ENCODE data around the gene FKBP15.
"Not testable (repeated sequence)": the region's sequence is repeated elsewhere in the genome, so short reads cannot be mapped to it uniquely, and the experiment has no call there.

Gene FKBP15

GRCh38 chr9:113149561-113149960 is 71.5 kb downstream of the FKBP15 start:
- DNase-seq (ENCODE audit: low spot score), result not testable (repeated sequence)

DNA sequence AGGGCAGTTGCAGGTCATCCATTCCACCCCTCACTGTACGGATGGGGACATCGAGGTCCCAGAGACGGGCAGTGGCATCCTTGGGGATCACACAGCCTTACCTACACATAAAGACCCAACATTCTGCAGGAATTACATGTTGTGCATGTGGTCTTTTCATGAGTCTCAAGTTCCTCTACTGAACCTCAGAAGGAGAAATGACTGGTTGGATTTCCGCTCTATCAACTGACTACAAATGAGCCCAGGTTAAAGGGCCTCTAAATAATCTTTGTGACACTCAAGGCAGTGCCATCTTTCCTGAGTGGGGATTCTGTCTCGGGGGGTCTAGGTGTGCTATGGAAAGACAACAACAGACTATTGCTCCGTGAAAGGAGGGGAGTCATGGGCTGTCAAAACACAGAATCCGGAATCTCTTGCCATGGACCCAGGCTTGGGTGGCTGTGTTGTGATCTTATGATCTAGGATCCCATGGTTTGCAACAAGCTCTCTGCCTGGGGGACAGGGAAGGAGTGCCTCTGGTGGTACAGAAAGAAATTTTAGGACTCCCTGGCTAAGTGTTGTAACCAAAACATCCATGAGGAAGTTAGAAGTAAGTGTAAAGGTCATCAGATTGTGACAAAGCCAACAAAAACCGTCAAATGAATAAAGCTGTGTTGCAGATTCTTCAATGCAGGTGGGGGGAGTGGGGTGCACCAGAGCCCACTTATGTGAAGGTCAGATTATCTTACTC is 72.1 kb downstream of the FKBP15 start:
- DNase-seq (ENCODE audit: low spot score), result no peak

GRCh38 chr9:113148372-113148705 is 72.7 kb downstream of the FKBP15 start:
- no peak for DNase-seq (ENCODE audit: low spot score)

DNA sequence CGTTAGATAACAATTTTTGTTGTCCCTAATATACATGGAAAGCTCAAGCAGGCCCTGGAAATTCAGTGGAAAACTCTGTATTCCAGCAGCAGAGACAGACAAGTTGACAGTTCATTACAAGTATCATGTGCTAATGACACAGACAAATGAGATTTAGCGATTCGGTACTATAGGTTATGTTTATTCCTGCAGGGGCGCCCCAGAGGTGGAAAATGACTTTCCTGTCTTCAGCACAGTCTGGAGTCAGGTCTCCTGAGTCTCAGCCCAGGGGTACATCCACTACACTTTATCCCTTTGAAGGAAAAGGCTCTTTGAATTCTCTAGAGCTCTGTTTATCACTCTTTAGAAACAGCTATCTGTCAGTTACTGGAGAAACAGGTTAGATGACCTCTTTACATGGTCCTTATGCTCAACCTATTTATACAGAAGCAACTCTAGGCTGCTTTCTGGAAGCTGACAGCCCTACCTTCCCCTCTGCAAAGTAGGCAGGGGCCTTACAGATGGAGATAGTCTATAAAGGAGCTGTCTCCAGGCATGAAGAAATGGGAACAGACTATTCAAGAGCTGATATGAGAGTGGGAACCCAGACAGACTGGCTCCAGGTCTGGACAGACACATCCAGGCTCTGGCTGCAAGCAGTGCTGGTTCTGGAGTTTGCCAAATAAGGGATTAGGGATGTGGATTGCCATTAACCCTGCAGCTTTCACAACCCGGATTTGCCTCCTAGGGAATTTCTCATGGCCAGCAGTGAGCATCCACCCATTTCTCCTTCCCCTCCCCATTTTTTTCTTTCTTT is 77.4 kb downstream of the FKBP15 start:
- no peak for DNase-seq (ENCODE audit: low spot score)

GRCh38 chr9:113140896-113141295 is 80.2 kb downstream of the FKBP15 start:
- DNase-seq (ENCODE audit: low spot score), result not testable (repeated sequence)

- no peak for DNase-seq (ENCODE audit: low spot score)
Observed at GRCh38 chr9:113139953-113140352, 81.1 kb downstream of the FKBP15 start.

- DNase-seq (ENCODE audit: low spot score), result no peak
Observed at GRCh38 chr9:113139225-113139829, 81.8 kb downstream of the FKBP15 start.

DNA sequence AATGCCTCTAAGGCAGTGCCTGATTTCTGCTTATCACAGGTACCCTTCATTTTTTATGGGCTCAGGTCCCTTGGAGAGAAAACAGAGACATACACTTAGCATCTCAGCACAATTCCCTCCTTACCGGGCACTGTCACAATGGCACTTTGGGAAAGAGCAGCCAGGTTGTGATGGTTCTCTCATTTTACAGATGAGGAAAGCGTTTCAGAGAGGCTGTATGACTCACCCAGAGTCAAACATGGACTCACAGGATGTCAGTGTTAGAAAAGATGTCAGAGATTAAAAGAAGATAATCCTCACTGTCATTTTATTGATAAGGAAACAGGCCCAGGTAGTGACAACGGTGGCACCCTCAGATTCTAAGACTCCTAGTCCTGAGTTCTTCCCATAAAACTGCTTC is 82.3 kb downstream of the FKBP15 start:
- no peak for DNase-seq (ENCODE audit: low spot score)

DNA sequence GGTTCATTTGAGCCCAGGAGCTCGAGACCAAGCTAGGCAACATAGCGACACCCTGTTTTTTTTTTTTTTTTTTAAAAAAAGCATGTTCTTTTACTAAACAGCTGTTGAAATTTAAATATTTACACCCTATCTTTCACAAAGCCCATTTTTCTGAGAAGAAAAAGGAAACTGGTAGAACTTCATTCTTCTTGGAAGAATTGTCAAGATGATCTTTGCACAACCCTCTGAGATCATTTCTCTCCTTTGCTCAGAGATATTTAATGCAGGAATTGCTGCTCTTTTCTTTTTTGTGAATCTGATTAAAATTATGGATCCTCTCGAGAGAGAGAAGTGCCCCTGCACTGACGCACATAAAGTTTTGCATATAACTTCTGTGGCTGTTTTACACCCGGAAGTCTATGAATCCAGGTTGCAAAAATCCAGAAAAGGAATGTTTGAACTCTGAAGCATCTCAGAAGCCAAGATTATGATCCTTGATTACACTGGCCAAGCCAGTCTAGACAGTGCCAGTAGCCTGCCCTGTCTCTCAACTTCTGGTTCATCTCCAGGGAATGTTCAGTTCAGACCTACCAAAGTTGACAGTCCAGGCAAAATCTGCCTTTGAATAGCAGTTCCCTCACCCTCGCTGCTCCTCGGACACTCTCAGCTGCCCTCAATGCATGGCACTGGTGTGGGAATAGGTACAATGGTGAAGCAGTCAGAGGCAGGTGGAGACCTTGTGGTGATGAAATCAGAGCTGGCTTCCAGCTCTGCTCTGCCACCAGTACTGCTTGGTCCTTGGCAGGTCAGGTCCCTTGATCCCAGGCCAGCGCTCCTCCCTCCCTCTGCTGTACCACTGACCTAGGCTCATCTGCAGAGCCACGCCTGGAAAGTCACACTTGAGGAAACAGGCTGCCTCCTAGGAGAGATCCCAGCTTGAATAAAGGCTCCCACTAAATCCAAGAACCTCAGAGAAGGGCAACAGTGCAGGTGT is 83.6 kb downstream of the FKBP15 start:
- DNase-seq (ENCODE audit: low spot score), result no peak

- DNase-seq (ENCODE audit: low spot score), result no peak
Observed at GRCh38 chr9:113131689-113132151, 89.4 kb downstream of the FKBP15 start.

DNA sequence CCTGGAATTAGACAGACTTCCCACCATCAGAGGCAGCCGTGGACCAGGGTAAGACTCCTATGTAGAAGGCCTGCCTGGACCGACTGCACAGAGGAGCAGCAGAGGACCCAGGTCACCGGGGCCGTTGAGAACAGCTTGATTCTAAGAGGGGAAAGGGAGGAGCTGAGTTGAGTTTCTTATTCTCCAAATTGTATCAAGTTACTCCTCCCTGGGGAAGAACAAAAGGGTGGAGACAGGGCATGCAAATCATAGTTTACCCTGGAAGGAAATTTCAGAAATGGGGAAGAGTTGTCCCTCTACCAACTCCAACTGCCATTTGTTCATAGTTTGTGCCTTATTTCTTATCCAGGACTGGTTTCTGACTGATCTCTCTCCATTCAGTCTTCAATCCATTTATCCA is 91.2 kb downstream of the FKBP15 start:
- no peak for DNase-seq (ENCODE audit: low spot score)

GRCh38 chr9:113129466-113129865 is 91.6 kb downstream of the FKBP15 start:
- DNase-seq (ENCODE audit: low spot score), result no peak

GRCh38 chr9:113125386-113126035 is 95.6 kb downstream of the FKBP15 start:
- DNase-seq (ENCODE audit: low spot score), result no peak

DNA sequence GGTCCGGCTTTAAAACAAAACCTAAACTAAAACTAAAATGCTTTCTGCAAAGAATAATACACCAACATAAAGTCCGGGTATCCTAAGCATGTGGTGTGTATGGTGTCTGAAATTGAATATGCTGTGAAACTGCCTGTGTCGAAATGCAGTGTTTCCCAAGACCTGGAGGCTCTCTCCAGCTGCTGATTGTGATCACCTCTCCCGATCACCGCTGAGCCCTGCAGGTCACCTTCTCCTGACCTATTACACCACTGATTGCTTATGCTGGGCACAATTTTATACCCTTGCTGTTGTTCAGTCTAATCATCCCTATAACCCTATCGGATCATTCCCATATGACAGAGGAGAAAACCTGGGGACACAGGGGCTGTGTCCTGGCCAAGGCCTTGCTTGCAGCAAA is 102.2 kb downstream of the FKBP15 start:
- DNase-seq (ENCODE audit: low spot score), result not testable (repeated sequence)
